Naive thymus-derived CD8-positive, alpha-beta T cell (primary cell): ENCODE results near the gene NUP188. TPM values are rescaled to one million over a fixed set of nuclear protein-coding genes. Genes with fewer than 3 reads are reported as not detected.

ENCODE experiments used
- ATAC-seq, 2 donors: fragments of 150-1000 bp; cut with Tn5 transposase in 1 of 2; sonication (Bioruptor Pico), chemical (Tn5 transposase) in 1 of 2; 1 replicate in 1 of 2; 2 replicates in 1 of 2; pipeline ENCODE4 v1.10.0; 2021; ENCODE audit warnings: mild to moderate bottlenecking in 2 of 2, moderate library complexity in 2 of 2
- POLR2A ChIA-PET: fragments of 350-600 bp; sonication (Branson Sonifier 250); formaldehyde crosslinking; loops from one replicate; lab custom pipeline; 2021; ENCODE audit warnings: antibody characterized with exemption; lab: Charles Lee
- DNase-seq, 10 donors: peaks; one replicate each; pipeline versions ENCODE4 v3.0.0 to v3.0.0-alpha.2; 2020 to 2022
- H3K27ac Mint-ChIP-seq, 10 donors: one replicate each; pipeline ENCODE4 v1.8.0; 2020 to 2022; ENCODE audit warnings: mild to moderate bottlenecking in 10 of 10, mixed read lengths in 10 of 10, moderate library complexity in 4 of 10, inconsistent platforms in 1 of 10
- H3K27me3 Mint-ChIP-seq, 5 donors: one replicate each; pipeline ENCODE4 v1.8.0; 2021 to 2022; ENCODE audit warnings: mixed read lengths in 5 of 5
- H3K36me3 Mint-ChIP-seq, 3 donors: one replicate each; pipeline ENCODE4 v1.8.0; 2020 to 2022; ENCODE audit warnings: mixed read lengths in 3 of 3, mild to moderate bottlenecking in 2 of 3, inconsistent platforms in 1 of 3
- H3K4me1 Mint-ChIP-seq, 4 donors: one replicate each; pipeline ENCODE4 v1.8.0; 2021 to 2022; ENCODE audit warnings: mixed read lengths in 4 of 4
- H3K4me3 Mint-ChIP-seq, 10 donors: one replicate each; pipeline ENCODE4 v1.8.0; 2020 to 2022; ENCODE audit warnings: mild to moderate bottlenecking in 10 of 10, mixed read lengths in 10 of 10, moderate library complexity in 6 of 10, inconsistent platforms in 1 of 10
- H3K9me3 Mint-ChIP-seq, 9 donors: one replicate each; pipeline ENCODE4 v1.8.0; 2020 to 2022; ENCODE audit warnings: mixed read lengths in 9 of 9, mild to moderate bottlenecking in 3 of 9, inconsistent platforms in 1 of 9, moderate library complexity in 1 of 9
- polyA plus RNA-seq, 3 donors: library from polyadenylated mRNA; unstranded; fragments of 300-500 nt; fragmentation: Illumina TruSeq; gene quantifications; one replicate each; pipeline ENCODE4 v1.2.3, GENCODE V29; 2021
- total RNA-seq, 8 experiments: library from RNA in 2 of 8; stranded (reverse) in 2 of 8; gene quantifications; one replicate each; pipeline ENCODE4 v1.2.3 and lab custom pipeline; 2021 to 2026

NUP188 gene, protein sequence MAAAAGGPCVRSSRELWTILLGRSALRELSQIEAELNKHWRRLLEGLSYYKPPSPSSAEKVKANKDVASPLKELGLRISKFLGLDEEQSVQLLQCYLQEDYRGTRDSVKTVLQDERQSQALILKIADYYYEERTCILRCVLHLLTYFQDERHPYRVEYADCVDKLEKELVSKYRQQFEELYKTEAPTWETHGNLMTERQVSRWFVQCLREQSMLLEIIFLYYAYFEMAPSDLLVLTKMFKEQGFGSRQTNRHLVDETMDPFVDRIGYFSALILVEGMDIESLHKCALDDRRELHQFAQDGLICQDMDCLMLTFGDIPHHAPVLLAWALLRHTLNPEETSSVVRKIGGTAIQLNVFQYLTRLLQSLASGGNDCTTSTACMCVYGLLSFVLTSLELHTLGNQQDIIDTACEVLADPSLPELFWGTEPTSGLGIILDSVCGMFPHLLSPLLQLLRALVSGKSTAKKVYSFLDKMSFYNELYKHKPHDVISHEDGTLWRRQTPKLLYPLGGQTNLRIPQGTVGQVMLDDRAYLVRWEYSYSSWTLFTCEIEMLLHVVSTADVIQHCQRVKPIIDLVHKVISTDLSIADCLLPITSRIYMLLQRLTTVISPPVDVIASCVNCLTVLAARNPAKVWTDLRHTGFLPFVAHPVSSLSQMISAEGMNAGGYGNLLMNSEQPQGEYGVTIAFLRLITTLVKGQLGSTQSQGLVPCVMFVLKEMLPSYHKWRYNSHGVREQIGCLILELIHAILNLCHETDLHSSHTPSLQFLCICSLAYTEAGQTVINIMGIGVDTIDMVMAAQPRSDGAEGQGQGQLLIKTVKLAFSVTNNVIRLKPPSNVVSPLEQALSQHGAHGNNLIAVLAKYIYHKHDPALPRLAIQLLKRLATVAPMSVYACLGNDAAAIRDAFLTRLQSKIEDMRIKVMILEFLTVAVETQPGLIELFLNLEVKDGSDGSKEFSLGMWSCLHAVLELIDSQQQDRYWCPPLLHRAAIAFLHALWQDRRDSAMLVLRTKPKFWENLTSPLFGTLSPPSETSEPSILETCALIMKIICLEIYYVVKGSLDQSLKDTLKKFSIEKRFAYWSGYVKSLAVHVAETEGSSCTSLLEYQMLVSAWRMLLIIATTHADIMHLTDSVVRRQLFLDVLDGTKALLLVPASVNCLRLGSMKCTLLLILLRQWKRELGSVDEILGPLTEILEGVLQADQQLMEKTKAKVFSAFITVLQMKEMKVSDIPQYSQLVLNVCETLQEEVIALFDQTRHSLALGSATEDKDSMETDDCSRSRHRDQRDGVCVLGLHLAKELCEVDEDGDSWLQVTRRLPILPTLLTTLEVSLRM (N-terminal part only)
- total RNA-seq (10 to 100 TPM; 68.8 to 79.6 TPM), polyA plus RNA-seq (10 to 100 TPM; 21.9 to 36.8 (median 29.8) TPM), total RNA-seq (lab: John Stamatoyannopoulos, UW) (89.6 to 279 (median 104) reads per million in 6 experiments)

DNA sequence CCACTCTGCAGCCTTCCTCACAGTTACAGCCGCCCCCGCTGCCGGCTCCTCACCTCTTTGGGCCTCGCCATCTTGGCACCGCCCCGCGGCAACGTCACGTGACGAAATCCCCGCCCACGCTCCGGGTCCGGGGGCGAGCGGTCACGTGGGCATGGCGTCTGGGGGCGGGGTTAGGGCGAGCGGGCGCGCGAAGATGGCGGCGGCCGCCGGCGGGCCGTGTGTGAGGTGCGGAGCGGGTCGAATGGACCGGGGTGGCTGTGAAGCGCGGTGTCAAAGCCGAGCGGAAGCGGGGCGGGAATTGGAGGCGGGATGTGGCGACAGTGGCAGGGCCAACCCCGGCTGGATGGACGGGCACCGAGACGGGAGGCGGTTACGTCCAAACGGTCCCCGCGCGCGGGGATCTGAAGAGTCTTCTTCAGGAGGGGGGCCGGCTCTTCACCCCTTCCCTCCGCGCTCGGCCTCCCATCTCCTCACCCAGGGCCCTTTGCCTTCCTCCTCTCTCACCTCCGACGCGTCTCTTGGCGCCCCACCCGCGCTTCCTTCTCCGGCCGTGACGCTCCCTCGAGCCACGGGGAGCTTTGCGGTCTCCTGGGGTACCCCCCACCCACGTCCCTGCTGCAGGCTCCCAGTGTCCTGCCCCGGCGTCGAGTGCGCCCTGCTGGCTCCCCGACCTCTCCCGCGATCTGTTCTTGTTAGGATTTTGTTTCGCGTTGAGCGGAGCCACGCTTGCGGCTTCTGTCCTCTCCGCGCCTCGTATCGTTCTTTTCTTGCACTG is at the start of gene NUP188, which contains the start of gene DOLK:
Gene NUP188, plus strand, starts transcription at position 173 of the 775 bp plus-strand sequence. Its CDS starts 21 bp downstream, at position 194.
Gene DOLK, minus strand, starts transcription at position 77 of the 775 bp plus-strand sequence. CDS start 300 bp downstream, outside the sequence.
- peaks cover 17 to 53% (median 32%) of the 10 kb centered on the region in 4 donors for H3K4me1 Mint-ChIP-seq
- H3K4me3 Mint-ChIP-seq, result peak within 1 kb of the TSS; percentile 92 to 99 (median 98)
- ATAC-seq (peak; percentile 84 to 90), DNase-seq (peak; percentile 96 to 100 (median 99))
- no peaks in the 10 kb centered on the region for H3K27me3 Mint-ChIP-seq
- POLR2A ChIA-PET, result interaction anchor here (0.7 to 1.0 kb wide), 6 partner anchors 46 to 1566 kb away, joined by 3 to 7 read pairs (median 4); partner anchors contain the start of gene ENDOG
- H3K27ac Mint-ChIP-seq, result peak within 1 kb of the TSS; percentile 86 to 100 (median 98)
- no peaks in the 10 kb centered on the region for H3K9me3 Mint-ChIP-seq
- peaks cover 0 to 26% (median 2%) of the 10 kb centered on the region in 3 donors for H3K36me3 Mint-ChIP-seq

DNA sequence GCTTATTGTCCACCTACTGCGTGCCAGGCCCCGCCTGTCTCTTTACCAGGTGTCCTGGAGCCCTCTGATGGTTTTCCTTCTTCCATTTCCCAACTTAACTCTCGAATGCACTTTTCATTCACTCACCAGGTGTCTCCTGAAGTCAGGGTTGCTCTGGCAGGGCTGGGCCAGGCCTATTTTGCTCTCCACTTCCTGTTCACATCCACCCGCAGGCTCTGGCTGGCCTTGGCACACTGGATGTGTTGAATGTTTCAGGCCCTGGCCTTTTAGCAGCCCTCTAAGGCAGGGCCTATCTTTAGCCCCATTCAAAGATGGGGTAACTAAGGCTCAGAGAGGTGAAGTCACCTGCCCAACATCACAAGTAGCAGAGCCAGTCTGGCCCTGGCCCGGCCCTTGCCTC is 49.1 kb upstream of the NUP188 start:
- Mint-ChIP-seq H3K27ac (peak overlapping the region; percentile 90 to 97 (median 92)), H3K36me3 (peaks cover 0 to 26% (median 4%) of the 10 kb centered on the region in 3 donors), H3K4me3 (peak overlapping the region in 9 of 10 donors; percentile 4 to 81 (median 60)), H3K4me1 (peaks cover 26 to 87% (median 76%) of the 10 kb centered on the region in 4 donors), H3K27me3 (no peaks in the 10 kb centered on the region), H3K9me3 (no peaks in the 10 kb centered on the region)
- POLR2A ChIA-PET, result interaction anchor here (0.6 to 2.1 kb wide), 7 partner anchors 10 to 712 kb away, joined by 3 to 12 read pairs (median 4); partner anchors contain the start of genes KYAT1 and LRRC8A
- ATAC-seq (no peak), DNase-seq (no peak)

DNA sequence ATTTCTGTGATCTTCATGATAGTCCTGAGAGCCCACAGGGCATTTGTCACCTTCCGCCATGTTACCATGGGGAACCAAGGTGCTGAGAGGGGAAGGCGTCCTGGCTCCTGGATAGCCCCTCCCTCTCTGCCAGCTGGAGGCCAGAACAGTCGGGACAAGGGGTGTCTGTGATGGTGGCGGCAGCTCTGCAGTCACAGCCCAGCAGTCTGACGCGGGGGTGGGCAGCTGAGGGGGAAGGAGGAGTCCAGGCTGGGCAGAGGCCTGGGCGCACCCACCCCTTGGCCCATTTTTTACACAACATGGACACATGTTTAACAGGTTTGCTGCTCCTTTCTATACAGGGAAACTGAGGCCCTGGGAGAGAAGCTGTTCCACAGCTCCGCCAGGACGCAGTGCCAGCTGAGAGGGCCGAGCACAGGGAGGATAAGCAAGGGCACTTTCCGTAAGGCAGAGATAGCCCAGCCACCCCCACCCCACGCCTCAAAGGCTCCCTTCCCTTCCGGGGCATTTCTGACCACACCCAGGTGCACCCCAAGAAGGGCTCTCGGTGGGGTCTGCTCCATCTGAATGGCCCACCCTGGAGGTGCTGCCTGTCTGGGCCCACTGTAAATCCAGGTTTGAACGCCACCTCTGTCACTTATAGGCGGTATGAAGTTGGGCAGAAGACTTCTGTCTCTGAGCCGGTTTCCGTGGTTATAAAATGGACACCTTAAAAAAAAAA is 48.5 kb upstream of the NUP188 start:
- Mint-ChIP-seq H3K36me3 (peaks cover 0 to 24% (median 4%) of the 10 kb centered on the region in 3 donors), H3K9me3 (no peaks in the 10 kb centered on the region), H3K27ac (peak overlapping the region; percentile 90 to 97 (median 92)), H3K4me3 (peak overlapping the region; percentile 34 to 81 (median 68)), H3K4me1 (peaks cover 25 to 87% (median 75%) of the 10 kb centered on the region in 4 donors), H3K27me3 (no peaks in the 10 kb centered on the region)
- DNase-seq (no peak), ATAC-seq (no peak)
- POLR2A ChIA-PET, result interaction anchor here (0.6 to 2.1 kb wide), 4 partner anchors 13 to 705 kb away, joined by 3 to 12 read pairs (median 6); partner anchors contain the start of genes KYAT1 and LRRC8A

DNA sequence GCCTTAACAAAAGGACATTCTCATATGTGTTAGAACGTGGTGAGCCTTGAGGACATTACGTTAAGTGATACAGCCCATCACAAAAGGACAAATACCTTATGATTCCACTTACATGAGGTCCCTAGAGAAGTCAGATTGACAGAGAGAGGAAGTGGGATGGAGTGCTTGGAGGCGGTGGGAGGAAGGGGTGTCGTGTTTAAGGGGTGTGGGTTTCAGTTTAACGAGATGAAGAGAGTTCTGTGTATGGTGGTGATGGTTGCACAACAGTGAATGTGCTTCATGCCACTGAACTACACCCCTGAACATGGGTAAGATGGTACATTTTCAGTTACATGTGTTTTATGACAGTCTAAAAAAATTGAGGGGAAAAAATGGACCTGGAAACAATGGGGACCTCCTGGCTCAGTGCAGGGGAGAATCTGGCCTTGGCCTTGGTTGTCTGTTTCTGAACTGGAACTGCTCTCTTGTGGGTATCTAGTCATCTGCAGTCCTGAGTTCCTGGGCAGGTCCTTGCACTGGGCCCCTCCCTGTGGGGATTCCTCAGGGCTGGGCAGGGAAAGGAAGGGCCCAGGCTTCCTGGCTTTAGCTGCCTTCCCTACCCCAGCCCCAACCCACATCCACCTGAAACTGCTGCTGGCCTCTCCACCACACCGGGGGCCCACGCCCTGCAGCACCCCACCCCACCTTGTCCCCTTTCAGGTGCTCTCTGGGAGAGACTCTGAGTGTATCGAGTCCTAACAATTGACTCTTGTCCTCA is 47.8 kb upstream of the NUP188 start:
- Mint-ChIP-seq H3K4me3 (peak overlapping the region; percentile 34 to 80 (median 69)), H3K27ac (peak overlapping the region; percentile 90 to 97 (median 92)), H3K9me3 (no peaks in the 10 kb centered on the region), H3K4me1 (peaks cover 25 to 86% (median 74%) of the 10 kb centered on the region in 4 donors), H3K27me3 (no peaks in the 10 kb centered on the region), H3K36me3 (peaks cover 0 to 24% (median 4%) of the 10 kb centered on the region in 3 donors)
- POLR2A ChIA-PET, result interaction anchor here (0.6 to 7.6 kb wide), 9 partner anchors 9 to 1468 kb away, joined by 3 to 87 read pairs (median 4); partner anchors contain the start of genes KYAT1, LRRC8A and PHYHD1
- DNase-seq (peak in 2 of 10 donors; percentile 26 to 44), ATAC-seq (peak in 1 of 2 donors; percentile 3)

DNA sequence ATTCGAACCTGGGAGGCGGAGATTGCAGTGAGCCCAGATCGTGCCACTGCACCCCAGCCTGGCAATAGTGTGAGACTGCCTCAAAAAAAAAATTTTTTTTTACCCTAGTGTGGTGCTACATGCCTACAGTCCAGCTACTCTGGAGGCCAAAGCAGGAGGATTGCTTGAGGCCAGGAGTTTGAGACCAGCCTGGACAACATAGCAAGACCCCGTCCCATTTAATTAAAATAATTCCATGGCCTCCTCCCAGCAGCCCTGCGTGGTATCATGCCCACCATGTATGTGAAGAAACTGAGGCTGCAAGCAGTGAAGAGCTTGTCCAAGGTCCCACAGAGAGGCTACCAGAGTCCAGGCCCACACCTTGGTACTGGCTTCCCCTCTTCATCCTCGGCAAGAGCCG is 46.1 kb upstream of the NUP188 start:
- Mint-ChIP-seq H3K4me3 (peak overlapping the region in 3 of 10 donors; percentile 79 to 86 (median 84)), H3K27me3 (no peaks in the 10 kb centered on the region), H3K4me1 (peaks cover 22 to 78% (median 62%) of the 10 kb centered on the region in 4 donors), H3K9me3 (no peaks in the 10 kb centered on the region), H3K27ac (peak overlapping the region; percentile 90 to 99 (median 96)), H3K36me3 (peaks cover 0 to 13% (median 4%) of the 10 kb centered on the region in 3 donors)
- no peak for ATAC-seq
- no peak for DNase-seq
- POLR2A ChIA-PET, result interaction anchor here (0.6 to 7.6 kb wide), 9 partner anchors 9 to 47 kb away, joined by 3 to 87 read pairs (median 11); partner anchors contain the start of genes KYAT1, LRRC8A and PHYHD1

DNA sequence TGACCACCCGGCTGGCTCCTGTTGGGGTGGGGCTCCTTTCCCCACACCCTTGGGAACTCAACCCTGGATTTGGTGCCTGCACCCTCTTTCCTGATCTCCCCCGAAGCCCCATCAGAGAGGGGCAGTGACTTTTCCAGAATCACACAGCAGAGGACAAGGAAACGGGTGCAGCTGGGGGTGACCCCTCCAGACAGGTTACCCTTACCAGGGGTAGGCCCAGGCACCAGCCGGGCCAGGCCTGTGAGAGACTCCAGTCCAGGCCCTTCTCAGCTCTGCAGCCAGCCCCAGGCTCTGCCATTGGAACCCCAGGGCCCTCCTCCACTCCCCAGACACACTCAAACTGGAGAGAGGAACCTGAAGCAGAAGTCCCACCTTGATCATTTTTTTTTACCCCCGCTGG is 45.7 kb upstream of the NUP188 start:
- ATAC-seq (peak; percentile 9 to 24), DNase-seq (no peak)
- POLR2A ChIA-PET, result interaction anchor here (0.6 to 7.6 kb wide), 8 partner anchors 10 to 46 kb away, joined by 3 to 87 read pairs (median 15); partner anchors contain the start of genes KYAT1, LRRC8A and PHYHD1
- Mint-ChIP-seq H3K9me3 (no peaks in the 10 kb centered on the region), H3K27ac (peak overlapping the region; percentile 90 to 99 (median 97)), H3K27me3 (no peaks in the 10 kb centered on the region), H3K4me1 (peaks cover 24 to 78% (median 65%) of the 10 kb centered on the region in 4 donors), H3K4me3 (peak overlapping the region; percentile 76 to 89 (median 83)), H3K36me3 (peaks cover 0 to 11% (median 4%) of the 10 kb centered on the region in 3 donors)

DNA sequence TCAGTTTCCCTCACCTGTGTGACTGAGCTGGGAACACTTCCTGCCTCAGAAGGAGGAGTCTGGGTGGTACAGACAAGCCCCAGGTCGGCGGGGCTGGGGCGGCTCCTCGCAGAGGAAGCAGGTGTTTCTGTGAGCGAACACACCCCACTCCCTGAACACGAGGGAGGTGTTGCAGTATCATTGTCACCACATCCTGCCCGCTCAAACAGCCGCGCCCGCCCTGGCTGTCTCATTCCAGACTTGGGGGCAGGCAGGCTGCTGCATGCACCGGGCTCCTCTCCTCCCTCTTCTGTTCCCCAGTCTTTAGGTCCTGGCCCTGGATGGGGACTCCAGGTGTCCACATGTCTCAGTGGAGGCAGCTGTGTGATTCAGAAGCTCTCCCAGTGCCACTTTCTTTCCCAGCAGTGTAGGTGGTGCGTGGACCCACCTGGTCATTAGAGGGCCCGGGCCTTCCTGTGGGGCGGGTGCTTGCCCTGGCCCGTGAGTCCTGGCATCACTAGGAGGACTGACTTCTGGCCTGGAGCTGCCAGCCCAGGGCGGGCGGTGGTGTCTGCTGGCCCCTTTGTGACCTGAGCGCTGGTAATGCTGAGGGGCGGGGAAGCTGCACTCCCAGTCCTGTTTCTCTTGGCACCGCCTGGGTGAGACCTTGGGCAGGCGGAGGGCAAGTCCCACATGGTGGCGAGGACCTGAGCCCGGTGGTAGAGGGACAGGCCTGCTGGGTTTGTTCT is 45.0 kb upstream of the NUP188 start:
- Mint-ChIP-seq H3K36me3 (peaks cover 0 to 11% (median 7%) of the 10 kb centered on the region in 3 donors), H3K27ac (peak overlapping the region; percentile 90 to 99 (median 97)), H3K27me3 (no peaks in the 10 kb centered on the region), H3K4me1 (peaks cover 25 to 80% (median 65%) of the 10 kb centered on the region in 4 donors), H3K4me3 (peak overlapping the region; percentile 76 to 89 (median 83)), H3K9me3 (no peaks in the 10 kb centered on the region)
- DNase-seq (peak; percentile 72 to 92 (median 84)), ATAC-seq (peak; percentile 92 to 96)
- POLR2A ChIA-PET, result interaction anchor here (0.5 to 7.6 kb wide), 15 partner anchors 10 to 254 kb away, joined by 3 to 87 read pairs (median 5); partner anchors contain the start of genes ENDOG, KYAT1, LRRC8A and PHYHD1

DNA sequence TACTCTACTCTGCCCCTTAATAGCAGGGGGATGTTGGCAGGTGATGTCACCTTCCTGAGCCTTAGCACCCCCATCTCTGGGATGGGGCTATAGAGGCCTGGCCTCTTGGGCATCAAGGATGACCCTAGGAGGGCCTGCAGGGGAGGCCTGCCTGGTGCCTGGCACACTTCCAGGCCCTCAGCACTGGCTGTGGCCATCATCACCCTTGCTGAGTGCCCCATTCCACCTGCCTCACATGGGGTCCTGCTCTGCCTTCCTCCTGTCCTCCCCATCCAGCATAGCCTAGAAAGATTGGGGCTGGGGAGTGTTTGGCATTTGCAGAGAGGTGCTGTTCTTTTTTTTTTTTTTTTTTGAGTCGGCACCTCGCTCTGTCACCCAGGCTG is 44.4 kb upstream of the NUP188 start:
- H3K4me1 Mint-ChIP-seq, result peaks cover 27 to 78% (median 61%) of the 10 kb centered on the region in 4 donors
- peak overlapping the region; percentile 90 to 99 (median 97) for H3K27ac Mint-ChIP-seq
- H3K9me3 Mint-ChIP-seq, result no peaks in the 10 kb centered on the region
- ATAC-seq, result no peak
- no peaks in the 10 kb centered on the region for H3K27me3 Mint-ChIP-seq
- peak in 1 of 10 donors; percentile 9 for DNase-seq
- POLR2A ChIA-PET, result interaction anchor here (0.5 to 7.6 kb wide), 15 partner anchors 8 to 255 kb away, joined by 3 to 87 read pairs (median 5); partner anchors contain the start of genes ENDOG, KYAT1, LRRC8A and PHYHD1
- peak overlapping the region; percentile 76 to 89 (median 83) for H3K4me3 Mint-ChIP-seq
- peaks cover 0 to 15% (median 13%) of the 10 kb centered on the region in 3 donors for H3K36me3 Mint-ChIP-seq
